Measurements from ENCODE around the gene HOXB2.
"Not testable (repeated sequence)": the region's sequence is repeated elsewhere in the genome, so short reads cannot be mapped to it uniquely, and the experiment has no call there.

The HOXB2 gene

GRCh38 chr17:48513097-48513496 lies 31.8 kb downstream of the HOXB2 start:
- DNase-seq, result no peak

DNA sequence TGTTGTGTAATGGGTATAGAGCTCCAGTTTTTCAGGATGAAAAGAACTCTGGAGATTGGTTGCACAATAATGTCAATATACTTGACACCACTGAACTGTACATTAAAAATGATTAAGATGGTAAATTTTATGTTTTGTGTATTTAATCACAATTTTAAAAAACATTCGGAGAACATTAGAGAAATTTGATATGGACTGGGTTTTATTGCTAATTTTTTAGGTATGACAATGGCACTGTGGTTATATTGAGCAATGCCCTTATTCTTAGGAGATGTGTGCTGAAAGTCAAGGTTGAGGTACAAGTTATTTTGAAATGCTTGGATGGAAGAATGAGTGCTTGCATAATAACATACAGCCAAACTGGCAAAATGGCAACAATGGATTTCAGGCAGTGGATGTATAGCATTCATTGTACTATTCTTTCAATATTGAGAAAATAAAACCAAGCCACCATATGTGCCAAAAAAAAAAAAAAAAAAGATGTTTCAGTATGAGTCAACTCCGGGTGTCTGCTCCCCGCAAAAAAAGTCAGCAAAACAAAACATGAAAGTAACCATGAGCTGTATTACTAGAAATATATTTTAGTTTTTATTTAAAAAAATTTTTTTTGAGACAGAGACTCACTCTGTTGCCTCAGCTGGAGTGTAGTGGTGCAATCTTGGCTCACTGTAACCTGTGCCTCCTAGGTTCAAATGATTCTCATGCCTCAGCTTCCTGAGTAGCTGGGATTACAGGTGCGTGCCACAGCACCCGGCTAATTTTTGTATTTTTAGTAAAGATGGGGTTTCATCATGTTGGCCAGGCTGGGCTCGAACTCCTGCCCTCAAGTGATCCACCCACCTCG lies 33.9 kb downstream of the HOXB2 start:
- DNase-seq, result no peak

GRCh38 chr17:48510381-48510760 lies 34.5 kb downstream of the HOXB2 start:
- no peak for DNase-seq

- DNase-seq, result not testable (repeated sequence)
Measured at GRCh38 chr17:48509708-48510107, 35.2 kb downstream of the HOXB2 start.

DNA sequence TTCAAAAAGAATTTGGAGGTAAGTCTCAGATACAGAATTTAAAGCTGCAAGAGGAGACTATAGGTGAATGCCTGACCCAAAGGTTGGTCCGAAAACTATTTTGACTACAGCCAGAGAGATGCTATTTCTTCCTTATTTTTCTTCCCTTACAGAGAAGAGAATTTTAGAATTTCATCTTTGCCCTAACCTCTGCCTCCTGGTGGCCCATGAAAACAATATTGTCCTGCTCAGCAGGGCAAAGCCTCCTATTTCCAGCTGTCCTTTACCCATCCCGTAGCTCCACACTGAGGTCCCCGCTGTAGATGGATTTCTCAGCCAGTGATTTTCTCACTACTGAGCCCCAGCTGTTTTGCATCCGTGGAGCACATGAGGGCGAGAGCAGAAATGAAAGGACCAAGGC lies 38.7 kb downstream of the HOXB2 start:
- DNase-seq, result peak in 1 of 2 experiments; percentile 49

DNA sequence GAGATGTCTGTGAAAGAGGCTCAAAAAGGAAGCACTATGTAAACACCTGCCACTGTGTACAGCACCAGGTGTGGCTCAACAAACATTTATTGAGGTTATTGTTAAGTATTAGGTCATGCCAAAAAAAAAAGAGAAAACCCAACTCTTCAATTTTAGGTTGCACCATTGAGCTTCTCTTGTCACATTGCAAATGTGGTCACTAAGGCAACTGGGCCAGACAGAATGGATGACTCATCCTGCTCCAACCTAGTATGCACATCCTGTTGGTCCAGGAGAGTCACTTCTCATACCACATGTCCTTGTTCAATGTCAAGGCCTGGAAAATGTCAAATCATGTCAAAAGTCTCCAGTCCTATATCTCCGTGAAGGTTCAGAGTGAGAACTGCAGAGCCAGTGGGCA lies 39.1 kb downstream of the HOXB2 start:
- peak; percentile 77 to 93 for DNase-seq

- DNase-seq, result no peak
Measured at GRCh38 chr17:48504953-48505352, 40.0 kb downstream of the HOXB2 start.

GRCh38 chr17:48503747-48504146 lies 41.2 kb downstream of the HOXB2 start:
- DNase-seq, result no peak

GRCh38 chr17:48502901-48503300 lies 42.0 kb downstream of the HOXB2 start:
- no peak for DNase-seq

DNA sequence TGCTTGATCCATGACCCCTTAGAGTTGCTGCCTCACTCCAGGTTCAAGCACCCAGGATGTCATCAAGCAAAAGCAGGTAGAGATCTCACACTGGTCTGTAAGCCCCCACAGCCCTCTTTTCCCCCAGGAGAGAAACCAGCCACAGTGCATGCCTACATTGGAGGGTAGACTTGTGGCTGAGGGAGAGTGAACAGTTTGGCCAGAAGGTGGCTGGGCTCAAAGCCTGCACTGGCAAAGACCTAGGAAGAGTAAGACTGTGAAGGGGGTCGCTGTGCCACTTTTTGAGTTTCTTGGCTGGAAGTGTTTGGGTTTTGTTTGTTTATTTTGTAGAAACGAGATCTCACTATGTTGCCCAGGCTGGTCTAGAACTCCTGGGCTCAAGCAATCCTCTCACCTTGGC lies 42.6 kb downstream of the HOXB2 start:
- DNase-seq, result no peak

- no peak for DNase-seq
Measured at GRCh38 chr17:48500435-48501426, 44.2 kb downstream of the HOXB2 start.

DNA sequence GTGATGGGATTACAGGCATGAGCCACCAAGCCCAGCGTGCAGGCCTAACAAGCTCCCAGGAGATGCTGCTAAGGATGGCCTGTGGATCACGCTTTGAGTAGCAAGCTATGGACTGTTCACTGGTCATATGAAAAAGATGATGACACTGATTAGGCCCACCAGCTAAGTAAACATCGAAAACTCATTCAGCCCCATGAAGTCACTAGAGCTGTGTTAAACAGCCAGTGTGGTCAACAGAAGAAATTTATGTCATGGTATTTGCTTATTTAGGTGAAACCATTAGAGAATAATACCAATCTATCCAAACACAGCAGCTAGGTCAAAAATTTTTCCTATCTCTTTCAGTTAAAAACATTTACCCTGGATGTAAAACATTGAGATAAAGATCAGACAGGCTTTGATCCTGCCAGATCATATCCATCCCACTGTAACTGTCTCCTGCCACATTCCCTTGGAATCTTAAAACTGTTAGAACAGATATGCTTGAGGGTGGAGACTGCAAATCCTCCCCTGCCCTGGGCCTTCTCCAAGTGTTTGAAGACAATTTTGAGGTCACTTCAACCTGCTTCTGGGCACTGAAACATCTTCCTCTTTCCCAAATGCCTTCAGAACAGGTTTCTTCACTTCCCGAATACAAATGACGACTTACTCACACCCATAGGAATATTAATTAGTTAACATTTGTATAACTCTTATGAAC lies 45.0 kb downstream of the HOXB2 start:
- DNase-seq, result no peak

GRCh38 chr17:48499248-48499647 lies 45.7 kb downstream of the HOXB2 start:
- peak in 1 of 2 experiments; percentile 17 for DNase-seq

DNA sequence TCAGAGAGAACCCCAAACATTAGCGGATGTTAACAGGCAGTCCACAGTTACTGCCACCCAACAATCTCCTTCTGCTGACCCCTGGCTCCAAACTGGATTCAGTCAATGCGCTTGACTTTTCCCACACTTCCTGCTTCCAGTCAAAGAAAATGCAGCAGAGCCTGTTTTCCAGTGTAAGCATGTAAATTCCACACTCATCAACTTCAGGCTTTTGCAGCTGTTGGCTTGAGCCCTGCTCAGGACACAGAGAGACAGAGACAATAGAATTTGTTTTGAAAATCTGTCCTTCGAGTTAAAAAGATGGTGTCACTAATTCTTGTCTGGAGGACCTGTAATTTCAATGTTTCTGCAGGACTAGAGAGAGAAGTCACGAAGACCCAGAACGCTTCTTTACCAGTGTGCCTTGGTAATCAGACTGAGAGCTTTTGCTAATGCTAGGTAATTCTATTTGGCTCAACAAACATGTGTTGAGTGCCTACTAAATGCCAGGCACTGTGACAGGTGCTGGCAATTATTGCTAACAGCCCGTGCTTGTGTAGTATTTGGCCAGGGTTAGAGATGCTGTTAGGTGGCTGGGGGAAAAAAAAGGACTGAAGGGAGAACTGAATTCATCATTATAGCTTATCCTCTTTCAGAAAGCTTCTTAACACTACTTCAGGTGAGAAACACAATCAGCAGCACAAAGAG lies 46.6 kb downstream of the HOXB2 start:
- DNase-seq, result no peak

DNA sequence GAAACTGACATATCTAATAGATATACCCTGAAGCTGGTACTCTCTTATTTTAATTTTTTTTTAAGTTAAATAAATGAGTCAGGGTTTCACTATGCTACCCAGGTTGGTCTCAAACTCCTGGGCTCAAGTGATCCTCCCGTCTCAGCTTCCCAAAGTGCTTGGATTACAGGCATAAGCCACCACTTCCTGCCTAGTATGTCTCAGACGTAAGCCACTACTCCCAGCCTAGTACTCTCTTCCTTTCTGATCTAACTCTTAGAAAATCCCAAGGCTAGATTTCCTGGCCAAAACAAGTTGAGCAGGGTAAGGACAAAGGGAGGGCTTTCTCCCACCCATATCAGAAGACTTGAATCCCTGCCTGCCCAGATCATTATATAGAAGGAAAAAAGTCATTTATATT lies 47.8 kb downstream of the HOXB2 start:
- DNase-seq, result peak in 1 of 2 experiments; percentile 21

GRCh38 chr17:48494335-48494734 lies 50.6 kb downstream of the HOXB2 start:
- no peak for DNase-seq
